ENCODE data around the gene NCOA6. TPM values are rescaled to one million over a fixed set of nuclear protein-coding genes. Genes with fewer than 3 reads are reported as not detected.
"Not testable (repeated sequence)": the region's sequence is repeated elsewhere in the genome, so short reads cannot be mapped to it uniquely, and the experiment has no call there.

Gene NCOA6
- total and polyA plus RNA-seq, 2 donors (not counting 1 experiment from before 2014, with no cell fraction given) = 16.0 to 31.9 TPM

DNA sequence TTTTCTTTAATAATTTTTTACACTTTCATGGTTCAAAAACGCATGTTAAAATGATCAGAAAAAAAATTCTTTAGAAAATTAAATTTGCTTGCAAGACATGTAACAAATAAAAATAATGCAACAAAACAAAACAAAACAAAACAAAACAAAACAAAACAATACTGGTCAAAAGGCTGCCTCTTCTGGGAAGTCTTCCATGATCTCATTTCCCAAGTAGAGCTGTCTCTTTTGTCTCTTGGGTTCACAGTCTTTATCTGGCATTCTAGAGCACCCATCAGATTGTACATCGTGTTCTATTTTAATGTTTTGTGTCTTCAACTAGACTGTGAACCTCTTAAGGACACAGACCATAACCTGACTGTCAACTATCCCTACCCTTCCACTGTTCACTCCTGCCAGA is 96.0 kb downstream of the NCOA6 start:
- H3K4me1 ChIP-seq (ENCODE audit: control insufficient read depth in 2 of 2, insufficient read depth in 2 of 2, low read length in 2 of 2) = no peaks in the 10 kb centered on the region
- Mint-ChIP-seq H3K27ac (no peak overlapping the region), H3K9me3 (ENCODE audit: insufficient read depth) (no peaks in the 10 kb centered on the region), H3K4me1 (no peaks in the 10 kb centered on the region), H3K27me3 (no peaks in the 10 kb centered on the region), H3K4me3 (no peak overlapping the region)
- H3K4me3 ChIP-seq (ENCODE audit: control extremely low read depth in 1 of 5, extremely low read depth in 1 of 5, insufficient read depth in 1 of 5, low read depth in 2 of 5, low read length in 4 of 5) = no peak overlapping the region
- 100% methylated on average over 1 of the region's 2 CpGs for WGBS (ENCODE audit: insufficient coverage)
- TF ChIP-seq CTCF (IDR thresholded peaks at IDR 0.05) (no peak), EZH2 (IDR thresholded peaks at IDR 0.05; ENCODE audit: borderline replicate concordance, insufficient read depth, low read depth, low read length, poor library complexity, severe bottlenecking) (no peak)
- intact Hi-C loops (cut with micrococcal nuclease) = no loop called here
- POLR2A ChIA-PET = interaction anchor here (0.6 kb wide), 1 partner anchor 9 kb away, joined by 12 read pairs; no protein-coding TSS in a partner anchor
- no peaks in the 10 kb centered on the region for H4K20me1 ChIP-seq (ENCODE audit: control insufficient read depth, insufficient read depth, low read length, poor library complexity, severe bottlenecking)
- no peaks in the 10 kb centered on the region for H3K27me3 ChIP-seq (replicated peaks in 1 of 4; ENCODE audit: control extremely low read depth in 1 of 4, control insufficient read depth in 3 of 4, insufficient read depth in 4 of 4, low read length in 3 of 4)
- no peak overlapping the region for H3K9ac ChIP-seq (ENCODE audit: low read length)
- DNase-seq = no peak
- H3K79me2 ChIP-seq (ENCODE audit: control insufficient read depth, insufficient read depth, low read length) = no peaks in the 10 kb centered on the region
- CTCF ChIA-PET = interaction anchor here (1.0 to 1.3 kb wide), 2 partner anchors 40 to 417 kb away, joined by 4 to 8 read pairs; no protein-coding TSS in a partner anchor
- H3K36me3 ChIP-seq (replicated peaks in 1 of 2; ENCODE audit: control extremely low read depth in 1 of 2, control insufficient read depth in 1 of 2, extremely low read depth in 1 of 2, insufficient read depth in 2 of 2, low read length in 1 of 2) = peaks cover 2 to 40% of the 10 kb centered on the region in 2 experiments
- ATAC-seq (ENCODE audit: low read depth) = no peak
- H2AFZ ChIP-seq (ENCODE audit: insufficient read depth, low read depth, low read length, poor library complexity, severe bottlenecking) = no peak overlapping the region
- no peaks in the 10 kb centered on the region for H3K9me3 ChIP-seq (ENCODE audit: control extremely low read depth in 1 of 3, control insufficient read depth in 2 of 3, insufficient read depth in 1 of 3, low read length in 2 of 3)
- no peak overlapping the region for H3K27ac ChIP-seq (ENCODE audit: low read length in 2 of 2)
- H3K4me2 ChIP-seq (replicated peaks; ENCODE audit: low read depth, low read length, poor library complexity, severe bottlenecking) = no peak overlapping the region

- 100% methylated on average over 3 of the region's 3 CpGs for WGBS (ENCODE audit: insufficient coverage)
- Mint-ChIP-seq H3K27ac (no peak overlapping the region), H3K27me3 (no peaks in the 10 kb centered on the region), H3K4me1 (peaks cover 13% of the 10 kb centered on the region), H3K9me3 (ENCODE audit: insufficient read depth) (no peaks in the 10 kb centered on the region), H3K4me3 (no peak overlapping the region)
- Histone ChIP-seq H3K27me3 (replicated peaks in 1 of 4; ENCODE audit: control extremely low read depth in 1 of 4, control insufficient read depth in 3 of 4, insufficient read depth in 4 of 4, low read length in 3 of 4) (no peaks in the 10 kb centered on the region), H3K4me2 (replicated peaks; ENCODE audit: low read depth, low read length, poor library complexity, severe bottlenecking) (no peak overlapping the region), H4K20me1 (ENCODE audit: control insufficient read depth, insufficient read depth, low read length, poor library complexity, severe bottlenecking) (no peaks in the 10 kb centered on the region), H2AFZ (ENCODE audit: insufficient read depth, low read depth, low read length, poor library complexity, severe bottlenecking) (no peak overlapping the region), H3K79me2 (ENCODE audit: control insufficient read depth, insufficient read depth, low read length) (no peaks in the 10 kb centered on the region), H3K4me3 (ENCODE audit: control extremely low read depth in 1 of 5, extremely low read depth in 1 of 5, insufficient read depth in 1 of 5, low read depth in 2 of 5, low read length in 4 of 5) (no peak overlapping the region), H3K27ac (ENCODE audit: low read length in 2 of 2) (no peak overlapping the region), H3K36me3 (replicated peaks in 1 of 2; ENCODE audit: control extremely low read depth in 1 of 2, control insufficient read depth in 1 of 2, extremely low read depth in 1 of 2, insufficient read depth in 2 of 2, low read length in 1 of 2) (peaks cover 5 to 45% of the 10 kb centered on the region in 2 experiments), H3K9me3 (ENCODE audit: control extremely low read depth in 1 of 3, control insufficient read depth in 2 of 3, insufficient read depth in 1 of 3, low read length in 2 of 3) (no peaks in the 10 kb centered on the region), H3K4me1 (ENCODE audit: control insufficient read depth in 2 of 2, insufficient read depth in 2 of 2, low read length in 2 of 2) (peaks cover 0 to 5% of the 10 kb centered on the region in 2 donors), H3K9ac (ENCODE audit: low read length) (no peak overlapping the region)
- ATAC-seq (ENCODE audit: low read depth) (no peak), DNase-seq (no peak)
- ChIA-PET CTCF (interaction anchor here (0.7 kb wide), 1 partner anchor 19 kb away, joined by 4 read pairs; no protein-coding TSS in a partner anchor), POLR2A (no interaction called here)
- TF ChIP-seq EZH2 (IDR thresholded peaks at IDR 0.05; ENCODE audit: borderline replicate concordance, insufficient read depth, low read depth, low read length, poor library complexity, severe bottlenecking) = no peak
- TF ChIP-seq CTCF (IDR thresholded peaks at IDR 0.05) = no peak
- intact Hi-C loops (cut with micrococcal nuclease) = no loop called here
Observed at GRCh38 chr20:34724172-34724571, 101.3 kb downstream of the NCOA6 start.

DNA sequence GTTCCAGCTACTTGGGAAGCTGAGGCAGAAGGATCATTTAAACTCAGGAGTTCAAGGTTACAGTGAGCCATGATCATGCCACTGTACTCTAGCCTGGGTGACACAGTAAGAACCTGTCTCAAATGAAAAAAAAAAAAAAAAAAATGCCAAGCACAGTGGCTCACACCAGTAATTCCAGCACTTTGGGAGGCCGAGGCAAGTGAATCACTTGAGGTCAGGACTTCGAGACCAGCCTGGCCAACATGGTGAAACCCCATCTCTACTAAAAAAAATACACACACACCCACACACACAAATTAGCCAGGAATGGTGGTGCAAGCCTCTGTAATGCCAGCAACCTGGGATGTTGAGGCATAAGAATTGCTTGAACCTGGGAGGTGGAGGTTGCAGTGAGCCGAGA is 102.9 kb downstream of the NCOA6 start:
- H3K79me2 ChIP-seq (ENCODE audit: control insufficient read depth, insufficient read depth, low read length); H3K4me3 Mint-ChIP-seq; H3K4me1 ChIP-seq (ENCODE audit: control insufficient read depth in 2 of 2, insufficient read depth in 2 of 2, low read length in 2 of 2); H3K27me3 Mint-ChIP-seq; H3K9ac ChIP-seq (ENCODE audit: low read length); H3K27me3 ChIP-seq (replicated peaks in 1 of 4; ENCODE audit: control extremely low read depth in 1 of 4, control insufficient read depth in 3 of 4, insufficient read depth in 4 of 4, low read length in 3 of 4); H3K4me2 ChIP-seq (replicated peaks; ENCODE audit: low read depth, low read length, poor library complexity, severe bottlenecking); ATAC-seq (ENCODE audit: low read depth); H3K9me3 ChIP-seq (ENCODE audit: control extremely low read depth in 1 of 3, control insufficient read depth in 2 of 3, insufficient read depth in 1 of 3, low read length in 2 of 3); H3K27ac Mint-ChIP-seq; intact Hi-C loops (cut with micrococcal nuclease); H4K20me1 ChIP-seq (ENCODE audit: control insufficient read depth, insufficient read depth, low read length, poor library complexity, severe bottlenecking); H3K27ac ChIP-seq (ENCODE audit: low read length in 2 of 2); H3K4me3 ChIP-seq (ENCODE audit: control extremely low read depth in 1 of 5, extremely low read depth in 1 of 5, insufficient read depth in 1 of 5, low read depth in 2 of 5, low read length in 4 of 5); DNase-seq; H3K9me3 Mint-ChIP-seq (ENCODE audit: insufficient read depth); H2AFZ ChIP-seq (ENCODE audit: insufficient read depth, low read depth, low read length, poor library complexity, severe bottlenecking): not testable (repeated sequence)
- H3K36me3 ChIP-seq (replicated peaks in 1 of 2; ENCODE audit: control extremely low read depth in 1 of 2, control insufficient read depth in 1 of 2, extremely low read depth in 1 of 2, insufficient read depth in 2 of 2, low read length in 1 of 2) = peaks cover 5 to 42% of the 10 kb centered on the region in 2 experiments
- peaks cover 18% of the 10 kb centered on the region for H3K4me1 Mint-ChIP-seq
- 92% methylated on average over 3 of the region's 3 CpGs for WGBS (ENCODE audit: insufficient coverage)
- ChIA-PET CTCF (interaction anchor here (0.6 to 1.1 kb wide), 2 partner anchors 47 to 444 kb away, joined by 4 to 6 read pairs; no protein-coding TSS in a partner anchor), POLR2A (interaction anchor here (0.7 kb wide), 1 partner anchor 1215 kb away, joined by 12 read pairs; no protein-coding TSS in a partner anchor)

Data from B cell (primary cell).